ENCODE results near the gene SCIN. TPM values are rescaled to one million over a fixed set of nuclear protein-coding genes. Genes with fewer than 3 reads are reported as not detected.
A peak's percentile ranks its signal among the peaks of the same experiment; 100 is the strongest.

The SCIN gene
- total RNA-seq, 1 donor from 2014 or later: 0.13 TPM

DNA sequence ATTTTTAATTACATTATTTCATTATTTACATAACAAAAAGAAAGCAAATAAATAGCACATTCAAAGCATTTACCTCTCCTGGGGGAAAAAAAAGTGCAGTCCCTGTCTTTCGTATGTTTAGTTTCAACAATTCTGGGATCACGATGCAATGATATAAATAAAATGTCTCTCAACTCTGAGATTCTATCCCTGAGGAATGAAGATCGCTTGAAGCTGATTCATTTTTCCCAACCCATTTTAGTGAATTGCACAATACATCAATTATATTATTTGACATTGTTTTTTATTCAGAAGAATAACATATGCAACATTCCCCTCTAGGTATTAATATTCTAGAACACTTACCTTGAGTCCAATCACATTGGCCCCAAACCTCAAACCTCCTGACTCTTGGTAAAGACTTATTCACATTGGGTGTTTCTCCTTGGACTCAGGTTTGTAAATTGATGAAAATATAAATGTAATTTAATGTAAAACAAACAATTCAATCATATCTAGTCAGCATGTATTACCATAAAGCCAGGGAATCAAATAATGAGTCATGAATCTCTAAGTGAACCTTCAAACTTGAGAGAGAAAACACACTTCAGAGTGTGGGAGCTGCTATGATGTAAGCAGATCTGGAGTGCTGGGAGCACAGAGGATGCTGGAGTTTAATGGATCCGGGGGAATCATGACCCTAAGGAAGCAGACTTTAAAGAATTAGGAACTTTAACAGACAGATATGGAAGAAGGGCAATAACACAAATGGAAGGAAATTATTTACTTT, 5.3 kb upstream of the SCIN start:
- DNase-seq (no peak), ATAC-seq (ENCODE audit: poor library complexity) (no peak)
- intact Hi-C loops (cut with DNase I): no loop called here

DNA sequence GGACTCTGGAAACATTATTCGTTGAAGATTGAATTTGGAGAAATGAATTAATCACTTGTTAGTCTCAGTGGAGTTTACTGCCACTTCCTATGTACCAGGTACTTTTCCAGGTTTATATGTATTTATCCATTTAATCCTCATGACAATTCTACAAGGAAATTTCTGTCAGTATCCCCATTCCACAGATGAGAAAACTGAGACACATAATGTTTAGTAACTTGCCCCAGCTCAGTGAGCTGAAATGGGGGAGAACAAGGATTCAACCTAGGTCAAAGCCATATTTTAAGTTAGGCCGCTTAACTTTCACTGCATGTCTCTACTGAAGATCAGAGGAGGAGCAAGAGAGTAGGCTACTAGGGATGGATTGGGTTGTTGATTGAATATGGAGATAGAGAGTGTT, 4.6 kb upstream of the SCIN start:
- DNase-seq: no peak
- ATAC-seq (ENCODE audit: poor library complexity): no peak
- intact Hi-C loops (cut with DNase I): no loop called here

DNA sequence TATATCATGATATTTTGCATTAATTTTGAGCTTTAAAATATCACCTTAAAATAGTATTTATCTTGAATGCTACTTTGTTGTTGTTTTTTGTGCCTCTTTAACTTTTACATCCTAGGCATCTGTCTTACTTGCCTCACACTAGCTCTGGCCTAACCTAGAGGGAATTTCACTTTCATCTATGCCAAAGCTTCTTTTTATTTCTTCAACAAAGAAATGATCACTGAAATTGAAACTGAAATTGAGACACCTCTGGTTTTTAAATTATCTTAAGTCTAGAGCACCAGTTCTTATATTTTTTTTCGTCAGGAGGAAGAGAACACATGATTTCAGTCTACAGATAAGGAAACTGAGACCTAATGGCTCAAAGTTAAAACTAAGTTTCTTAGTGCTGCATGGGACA, 3.5 kb upstream of the SCIN start:
- DNase-seq (no peak), ATAC-seq (ENCODE audit: poor library complexity) (no peak)
- intact Hi-C loops (cut with DNase I): no loop called here

DNA sequence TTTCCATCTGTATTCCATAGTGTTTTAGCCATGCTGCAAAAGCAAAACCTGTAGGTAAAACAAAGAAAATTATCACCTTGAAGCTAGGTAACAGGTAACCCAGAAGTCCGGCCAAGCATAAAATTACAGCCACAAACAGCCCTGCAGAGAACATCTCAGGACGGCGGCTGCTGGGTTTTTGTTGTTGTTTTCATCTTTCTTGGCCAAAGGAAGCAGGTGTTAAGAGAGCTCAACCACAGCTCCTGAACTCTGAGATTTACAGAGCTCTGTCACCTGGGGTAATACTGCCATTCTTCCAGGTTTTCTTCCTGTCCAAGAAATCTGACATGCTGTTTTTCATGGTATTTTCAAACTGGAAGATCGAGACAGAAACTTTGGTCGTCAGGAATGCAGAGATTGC, 847 bp upstream of the SCIN start:
- DNase-seq (no peak), ATAC-seq (ENCODE audit: poor library complexity) (no peak)
- intact Hi-C loops (cut with DNase I): no loop called here

DNA sequence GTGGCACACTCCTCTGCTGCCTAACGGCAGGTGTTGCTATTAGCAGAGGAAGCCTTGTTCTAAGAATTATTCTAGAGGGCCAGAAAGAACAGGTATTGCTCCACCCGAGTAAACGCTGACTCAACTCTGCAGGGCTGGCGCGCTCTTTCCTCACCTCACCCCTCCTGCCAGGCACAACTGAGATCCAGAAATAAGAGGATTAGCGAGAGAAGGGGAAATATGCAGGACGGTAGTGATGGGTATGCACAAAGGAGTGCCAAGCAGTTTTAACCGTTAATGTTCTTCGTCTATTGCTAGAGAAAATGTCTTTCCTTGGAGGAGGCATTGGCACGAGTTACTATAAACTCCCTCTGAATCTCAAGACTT, 369 bp upstream of the SCIN start:
- intact Hi-C loops (cut with DNase I): no loop called here
- ATAC-seq (ENCODE audit: poor library complexity): peak; percentile 25

DNA sequence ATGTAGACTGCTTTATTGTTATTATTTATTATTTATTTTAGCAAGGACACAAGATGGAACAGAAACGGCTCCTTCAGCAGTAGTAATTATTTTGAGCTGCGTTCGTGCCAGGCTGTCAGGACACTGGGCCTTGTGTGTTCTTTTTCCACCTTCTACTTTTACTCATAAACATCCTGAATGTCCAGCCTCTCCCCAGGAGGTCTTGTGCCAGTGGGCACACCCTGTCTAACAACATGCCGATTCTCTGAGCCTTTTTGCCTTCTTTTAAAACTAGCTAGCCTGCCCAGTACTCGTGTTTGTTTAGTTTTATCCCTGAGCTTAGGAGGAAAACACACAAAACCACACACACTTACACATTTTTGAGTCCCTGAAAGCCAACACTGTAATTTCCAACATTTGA, 1.2 kb downstream of the SCIN start:
- intact Hi-C loops (cut with DNase I): no loop called here
- DNase-seq: no peak
- ATAC-seq (ENCODE audit: poor library complexity): no peak

More for the DNA sequence above, 369 bp upstream of the SCIN start:
- DNase-seq: no peak

DNA sequence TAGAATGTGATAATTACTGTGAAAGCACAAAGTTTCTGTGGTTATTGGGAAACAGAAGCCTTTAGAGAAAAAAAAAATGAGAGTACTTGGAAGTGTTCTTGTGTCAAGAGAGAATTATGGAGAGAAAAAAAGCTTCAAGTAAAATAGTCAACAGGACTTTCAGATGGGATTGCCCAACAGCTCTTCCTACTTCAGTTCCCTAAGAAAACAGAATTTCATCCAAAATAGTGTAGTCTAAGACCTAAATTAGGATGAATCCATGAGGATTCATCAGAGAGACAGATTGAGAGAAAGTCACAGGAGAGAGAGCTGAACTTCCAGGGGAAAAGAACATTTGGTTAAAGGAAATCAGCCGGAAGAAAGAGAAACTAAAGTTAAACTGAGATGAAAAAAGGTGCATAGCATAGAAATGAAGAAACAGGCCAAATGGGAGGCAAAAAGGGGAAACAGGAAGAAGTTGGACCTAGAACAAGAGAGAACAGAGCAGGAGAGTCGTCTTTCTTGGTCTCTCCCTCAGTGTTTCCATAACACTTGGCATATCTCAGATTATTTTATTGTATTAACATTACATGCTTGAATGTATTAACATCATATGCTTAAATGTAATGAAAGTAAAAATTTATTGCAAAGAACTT, 2.5 kb downstream of the SCIN start:
- intact Hi-C loops (cut with DNase I): no loop called here
- peak; percentile 22 for ATAC-seq (ENCODE audit: poor library complexity)
- no peak for DNase-seq

DNA sequence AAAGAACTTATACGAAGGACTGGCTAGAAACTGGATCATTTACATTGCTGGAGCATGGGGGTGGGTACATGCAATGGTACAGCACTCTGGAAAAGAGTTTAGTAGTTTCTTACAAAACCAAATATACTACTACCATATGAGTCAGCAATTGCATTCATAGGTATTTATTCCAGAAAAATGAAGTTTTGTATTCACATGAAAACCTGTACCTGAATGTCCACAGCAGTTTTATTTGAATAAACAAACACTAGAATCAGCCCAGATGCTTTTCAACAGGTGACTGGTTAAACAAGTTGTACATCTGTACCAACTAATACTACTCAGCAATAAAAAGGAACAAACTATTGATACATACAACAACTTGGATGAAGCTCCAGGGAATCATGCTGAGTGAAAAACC, 3.4 kb downstream of the SCIN start:
- ATAC-seq (ENCODE audit: poor library complexity): no peak
- intact Hi-C loops (cut with DNase I): no loop called here

DNA sequence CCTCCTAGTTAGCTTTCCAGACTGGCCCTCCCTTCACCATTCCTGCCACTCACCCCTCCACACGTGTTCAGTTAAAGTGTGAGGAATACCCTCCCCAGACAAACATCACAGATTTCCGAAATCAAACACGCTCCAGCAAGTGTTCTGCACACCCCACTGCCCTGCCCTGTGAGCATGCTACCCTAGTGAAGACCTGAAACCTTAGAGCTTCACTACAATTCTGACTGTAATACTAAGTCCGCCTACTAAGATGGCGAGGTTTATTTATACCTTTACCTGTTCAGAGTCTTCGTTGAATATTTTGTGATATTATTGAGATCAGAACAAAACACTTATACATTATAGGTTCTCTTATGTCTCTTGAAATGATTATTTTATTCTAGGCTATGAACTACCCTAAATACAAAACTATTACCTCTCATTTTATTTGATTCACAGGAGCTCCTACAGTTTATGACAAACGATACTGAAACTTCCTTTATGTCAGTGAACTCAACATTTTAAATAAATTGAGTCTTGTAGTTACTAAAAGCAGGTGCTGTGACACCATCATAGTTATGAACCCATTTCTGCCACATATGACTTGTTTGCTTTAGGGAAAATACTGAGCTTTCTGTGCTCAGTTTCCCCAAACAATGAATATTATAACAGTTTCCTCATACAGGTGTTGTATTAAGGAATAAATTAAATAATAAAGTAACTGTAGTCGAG, 8.6 kb downstream of the SCIN start:
- intact Hi-C loops (cut with DNase I): no loop called here
- no peak for DNase-seq
- no peak for ATAC-seq (ENCODE audit: poor library complexity)

More for the DNA sequence above, 3.4 kb downstream of the SCIN start:
- DNase-seq: no peak

DNA sequence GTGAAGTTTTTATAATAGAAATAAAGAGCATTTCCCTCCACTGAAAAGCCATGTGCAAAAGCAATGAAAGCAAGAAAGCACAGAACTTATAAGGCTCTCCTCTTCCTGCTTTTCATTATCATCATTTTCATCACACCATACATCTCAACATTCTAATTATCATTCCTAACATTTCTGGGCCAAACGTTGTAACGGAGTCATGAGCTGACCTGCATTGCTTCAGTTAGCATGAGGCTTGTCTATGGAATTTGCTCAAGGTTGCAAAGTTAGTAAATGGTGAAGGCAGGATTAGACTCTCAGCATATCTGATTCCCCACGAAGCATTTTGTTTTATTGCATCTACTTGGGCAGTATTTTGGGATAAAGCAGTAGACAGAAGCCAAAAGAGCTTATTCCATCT, 11.4 kb downstream of the SCIN start:
- intact Hi-C loops (cut with DNase I): no loop called here
- no peak for DNase-seq
- no peak for ATAC-seq (ENCODE audit: poor library complexity)

DNA sequence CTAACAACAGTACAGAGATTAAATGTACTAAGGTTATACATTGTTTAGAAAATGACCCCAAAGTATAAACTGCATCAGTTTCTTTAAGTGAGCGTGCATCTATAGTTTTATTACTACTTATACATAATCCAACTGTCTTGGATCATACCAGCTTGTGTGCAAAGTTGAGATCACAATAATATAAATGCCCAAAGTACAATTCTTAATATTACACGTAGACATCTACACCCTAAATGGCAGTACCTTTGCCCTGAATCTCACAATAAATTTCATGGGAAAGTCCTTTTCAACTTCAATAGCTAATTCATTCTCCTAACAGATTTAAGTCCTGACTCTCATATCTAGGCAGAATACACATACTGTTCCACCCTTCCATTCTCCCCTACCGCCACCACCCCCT, 11.8 kb downstream of the SCIN start:
- intact Hi-C loops (cut with DNase I): no loop called here
- DNase-seq (no peak), ATAC-seq (ENCODE audit: poor library complexity) (no peak)

DNA sequence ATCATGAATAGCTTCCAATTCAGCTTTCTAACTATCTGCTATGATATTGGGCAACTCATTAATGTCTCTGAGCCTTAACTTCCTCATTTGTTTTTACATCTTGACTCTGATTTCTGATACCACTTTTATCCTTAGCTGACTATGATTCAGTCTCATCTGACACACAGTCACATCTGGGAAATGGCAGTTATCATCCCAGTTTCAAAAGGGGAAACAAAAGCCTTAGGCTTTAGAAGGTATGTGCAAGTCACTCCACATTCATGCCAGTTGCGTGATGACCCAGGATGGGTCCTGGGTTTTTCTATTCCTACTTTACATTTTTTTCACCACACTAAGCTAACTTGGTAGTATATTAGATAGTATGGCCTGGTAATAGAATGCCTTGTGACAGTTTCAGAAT, 12.7 kb downstream of the SCIN start:
- intact Hi-C loops (cut with DNase I): no loop called here
- no peak for DNase-seq
- ATAC-seq (ENCODE audit: poor library complexity): no peak

DNA sequence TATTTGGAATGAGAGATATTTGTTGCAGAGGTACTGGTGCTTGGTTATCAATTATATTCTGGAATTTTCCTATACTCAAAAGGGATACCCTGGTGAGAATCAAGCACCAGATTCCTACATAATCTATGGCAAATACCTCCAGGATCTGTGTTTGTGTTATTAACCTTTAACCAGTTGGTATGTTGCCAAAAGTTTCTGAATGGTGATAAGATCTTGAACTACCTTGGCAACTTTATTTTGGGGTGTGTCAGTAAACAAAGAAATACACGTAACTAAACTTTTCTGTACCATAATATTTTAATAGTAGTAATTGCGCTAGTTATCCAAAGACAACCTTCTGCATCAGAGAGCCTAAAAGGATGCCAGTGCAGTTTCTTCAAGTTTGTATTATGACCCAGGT, 13.4 kb downstream of the SCIN start:
- ATAC-seq (ENCODE audit: poor library complexity): no peak
- DNase-seq: no peak
- intact Hi-C loops (cut with DNase I): no loop called here

DNA sequence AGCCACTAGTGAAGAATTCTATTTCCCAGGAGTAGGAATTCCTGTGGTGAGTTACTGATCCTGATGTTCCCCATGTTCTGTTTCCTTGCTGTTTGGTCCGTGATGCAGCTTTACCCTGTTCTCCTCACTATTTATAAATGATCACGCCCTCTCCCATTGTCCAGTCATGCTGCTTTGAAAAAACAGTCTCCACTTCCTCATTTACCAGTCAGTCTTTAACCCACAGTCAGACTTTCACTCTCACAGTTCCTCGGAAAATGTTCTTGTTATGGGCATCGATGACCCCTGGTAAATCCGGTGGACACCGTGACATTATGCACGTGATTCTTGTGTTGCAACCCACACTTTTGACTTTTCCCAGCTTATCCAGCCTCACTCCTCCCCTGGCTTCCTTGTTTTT, 14.4 kb downstream of the SCIN start:
- peak; percentile 59 for ATAC-seq (ENCODE audit: poor library complexity)
- DNase-seq: no peak
- intact Hi-C loops (cut with DNase I): no loop called here

DNA sequence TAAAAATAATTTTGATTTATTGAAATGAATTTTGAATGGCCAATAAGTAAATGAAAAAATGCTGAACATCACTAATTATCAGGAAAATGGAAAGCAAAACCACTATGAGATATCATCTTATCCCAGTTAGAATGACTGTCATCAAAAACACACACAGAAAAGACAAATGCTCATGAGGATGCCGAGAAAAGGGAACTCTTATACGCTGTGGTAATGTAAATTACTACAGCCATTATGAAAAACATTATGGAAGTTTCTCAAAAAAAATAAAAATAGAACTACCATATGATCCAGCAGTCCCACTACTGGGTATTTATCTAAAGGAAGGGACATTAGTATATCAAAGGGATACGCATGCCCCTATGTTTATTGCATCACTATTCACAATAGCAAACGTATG, 15.8 kb downstream of the SCIN start:
- ATAC-seq (ENCODE audit: poor library complexity) (no peak), DNase-seq (no peak)
- intact Hi-C loops (cut with DNase I): no loop called here

DNA sequence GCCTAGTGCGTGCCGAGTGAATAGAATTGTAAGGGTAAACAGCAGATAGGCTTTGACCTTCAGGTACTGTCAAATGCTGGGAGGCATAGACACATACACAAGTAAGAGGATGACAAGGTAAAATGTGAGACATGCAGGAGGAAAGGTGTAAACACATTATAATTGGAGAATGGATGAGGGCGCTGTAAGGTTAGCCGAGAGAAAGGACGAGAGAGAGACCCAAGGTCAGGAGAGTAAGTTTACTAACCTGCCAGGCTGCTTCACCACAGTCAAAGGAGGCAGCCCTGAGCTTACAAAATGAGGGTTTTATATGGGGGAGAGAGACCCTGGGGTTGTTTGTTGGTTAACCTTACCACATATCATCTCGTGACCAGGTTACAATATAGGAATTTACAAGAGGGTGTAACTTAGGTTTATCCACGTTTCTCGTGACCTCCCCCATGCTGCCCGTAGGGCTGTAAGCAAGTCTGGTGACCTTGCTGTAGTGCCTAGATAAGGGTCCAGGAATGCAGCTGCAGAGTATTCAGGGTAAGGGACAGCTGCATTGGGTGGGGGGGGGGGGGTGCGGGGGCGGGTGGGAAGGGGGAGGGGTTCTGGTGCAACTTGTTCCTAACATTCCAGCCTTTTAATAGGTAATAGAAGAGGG, 17.9 kb downstream of the SCIN start:
- DNase-seq (no peak), ATAC-seq (ENCODE audit: poor library complexity) (no peak)
- intact Hi-C loops (cut with DNase I): no loop called here

DNA sequence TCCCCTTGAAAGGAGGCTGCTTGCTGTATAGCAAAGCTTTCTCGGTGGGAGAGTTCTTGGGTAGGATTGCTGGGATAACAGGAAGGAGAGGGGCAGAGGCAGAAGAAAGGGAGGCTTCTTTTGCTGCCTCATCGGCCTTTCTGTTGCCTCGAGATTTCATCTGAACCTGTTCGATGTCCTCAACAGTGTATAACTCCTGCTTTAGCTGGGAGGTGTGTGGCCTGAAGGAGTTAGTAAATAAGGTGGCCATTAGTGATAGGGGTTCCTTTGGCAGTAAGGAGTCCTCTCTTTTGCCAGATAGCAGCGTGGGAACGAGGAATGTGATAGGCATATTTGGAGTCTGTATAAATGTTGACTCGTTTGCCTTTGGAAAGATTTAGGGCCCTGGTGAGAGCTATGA, 20.0 kb downstream of the SCIN start:
- no peak for DNase-seq
- ATAC-seq (ENCODE audit: poor library complexity): no peak
- intact Hi-C loops (cut with DNase I): no loop called here

DNA sequence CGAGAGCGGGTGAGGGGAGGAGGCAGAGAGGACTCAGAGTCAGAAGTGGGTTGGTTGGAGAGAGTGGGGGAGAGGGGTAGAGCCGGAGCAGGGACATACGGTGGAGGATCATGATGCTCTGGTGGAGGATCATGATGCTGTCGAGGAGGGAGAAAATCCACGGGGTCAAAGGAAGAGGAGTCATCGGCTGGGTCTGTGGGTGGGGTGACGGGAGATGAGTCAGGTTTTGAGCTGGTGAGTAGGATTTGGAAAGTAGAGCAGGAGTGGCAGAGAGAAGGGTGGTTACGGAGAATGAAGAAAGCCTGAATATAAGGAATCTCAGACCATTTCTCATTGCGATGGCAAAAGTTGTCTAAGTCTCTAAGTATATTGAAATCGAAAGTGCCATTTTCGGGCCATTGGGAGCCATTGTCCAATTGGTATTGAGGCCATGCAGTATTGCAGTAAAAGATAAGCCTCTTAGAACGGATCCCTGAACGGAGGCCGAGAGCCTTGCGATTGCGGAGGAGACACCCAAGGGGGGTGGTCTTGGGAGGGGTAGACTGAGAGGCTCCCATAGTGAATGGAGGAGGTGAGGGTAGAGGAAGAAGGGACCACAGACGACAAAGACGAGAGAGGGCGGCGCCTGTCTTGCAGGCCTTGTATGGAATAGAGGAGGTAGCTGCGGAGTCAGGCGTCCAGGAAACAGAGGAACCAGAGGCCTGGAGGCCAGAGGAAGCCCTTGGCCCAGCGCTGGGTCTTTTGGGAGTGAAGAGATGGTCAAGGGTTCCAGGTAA, 23.8 kb downstream of the SCIN start:
- no peak for DNase-seq
- no peak for ATAC-seq (ENCODE audit: poor library complexity)
- intact Hi-C loops (cut with DNase I): no loop called here

DNA sequence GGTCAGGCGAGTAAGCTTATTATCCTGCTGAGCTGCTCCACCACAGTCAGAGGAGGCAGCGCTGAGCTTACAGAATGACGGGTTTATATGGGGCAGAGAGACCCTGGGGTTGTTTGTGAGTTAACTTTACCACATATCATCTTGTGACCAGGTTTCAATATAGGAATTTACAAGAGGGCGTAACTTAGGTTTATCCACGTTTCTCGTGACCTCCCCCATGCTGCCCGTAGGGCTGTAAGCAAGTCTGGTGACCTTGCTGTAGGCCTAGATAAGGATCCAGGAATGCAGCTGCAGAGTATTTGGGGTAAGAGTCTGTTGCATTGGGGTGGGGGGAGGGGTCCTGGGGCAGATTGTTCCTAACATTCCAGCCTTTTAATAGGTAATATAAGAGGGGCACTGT, 24.6 kb downstream of the SCIN start:
- DNase-seq (no peak), ATAC-seq (ENCODE audit: poor library complexity) (no peak)
- intact Hi-C loops (cut with DNase I): no loop called here

All from Right ventricle myocardium superior (tissue), 1 donor.